ENCODE results near the gene OSBPL3.
"Not testable (repeated sequence)": the region's sequence is repeated elsewhere in the genome, so short reads cannot be mapped to it uniquely, and the experiment has no call there.

OSBPL3 gene

GRCh38 chr7:24979863-24980533, at the start of gene OSBPL3:
OSBPL3 (minus strand) TSS chr7:24980178; CDS start chr7:24892472, 87,706 bp downstream.
- peak; percentile 95 for DNase-seq (ENCODE audit: extremely low read depth, low read depth)
- no peak; the same call in 1 of the 2 replicates for TF ChIP-seq CTCF (IDR thresholded peaks at IDR 0.05; ENCODE audit: low read depth, low read length)

- no peak for DNase-seq (ENCODE audit: extremely low read depth, low read depth)
- TF ChIP-seq CTCF (IDR thresholded peaks at IDR 0.05; ENCODE audit: low read depth, low read length) = no peak
Measured at GRCh38 chr7:25029075-25029474, 49.1 kb upstream of the OSBPL3 start.

GRCh38 chr7:25028370-25029021, 48.5 kb upstream of the OSBPL3 start:
- TF ChIP-seq CTCF (IDR thresholded peaks at IDR 0.05; ENCODE audit: low read depth, low read length) = no peak

GRCh38 chr7:25026156-25026555, 46.2 kb upstream of the OSBPL3 start:
- DNase-seq (ENCODE audit: extremely low read depth, low read depth) = no peak
- TF ChIP-seq CTCF (IDR thresholded peaks at IDR 0.05; ENCODE audit: low read depth, low read length) = no peak

More at GRCh38 chr7:25028370-25029021, 48.5 kb upstream of the OSBPL3 start:
- peak; percentile 31 for DNase-seq (ENCODE audit: extremely low read depth, low read depth)

GRCh38 chr7:25025218-25025671, 45.3 kb upstream of the OSBPL3 start:
- TF ChIP-seq CTCF (IDR thresholded peaks at IDR 0.05; ENCODE audit: low read depth, low read length) = peak; percentile 1; the same call in 1 of the 2 replicates
- peak; percentile 67 for DNase-seq (ENCODE audit: extremely low read depth, low read depth)

GRCh38 chr7:25024066-25024465, 44.1 kb upstream of the OSBPL3 start:
- no peak for DNase-seq (ENCODE audit: extremely low read depth, low read depth)
- no peak for TF ChIP-seq CTCF (IDR thresholded peaks at IDR 0.05; ENCODE audit: low read depth, low read length)

GRCh38 chr7:25017671-25018070, 37.7 kb upstream of the OSBPL3 start:
- DNase-seq (ENCODE audit: extremely low read depth, low read depth) = not testable (repeated sequence)
